GM19035 (cell line): ENCODE data around the gene SCN1B.

Experiments used
- ATAC-seq: cut with Tn5 transposase; IDR thresholded peaks from one replicate; pipeline ENCODE4 v1.9.1; 2021; ENCODE audit not compliant: unreplicated experiment

SCN1B gene

GRCh38 chr19:35070471-35070870 lies 40.2 kb downstream of the SCN1B start:
- no peak for ATAC-seq

- ATAC-seq: no peak
Observed at GRCh38 chr19:35073516-35073915, 43.2 kb downstream of the SCN1B start.

- no peak for ATAC-seq
Observed at GRCh38 chr19:35073941-35074340, 43.7 kb downstream of the SCN1B start.

- no peak for ATAC-seq
Observed at GRCh38 chr19:35074426-35075201, 44.3 kb downstream of the SCN1B start.

- no peak for ATAC-seq
Observed at GRCh38 chr19:35075202-35076025, 45.1 kb downstream of the SCN1B start.

GRCh38 chr19:35076026-35076370 lies 45.7 kb downstream of the SCN1B start:
- no peak for ATAC-seq

GRCh38 chr19:35076657-35077056 lies 46.4 kb downstream of the SCN1B start:
- no peak for ATAC-seq

GRCh38 chr19:35077411-35078223 lies 47.3 kb downstream of the SCN1B start:
- no peak for ATAC-seq

- ATAC-seq: no peak
Observed at GRCh38 chr19:35079826-35080225, 49.6 kb downstream of the SCN1B start.

- no peak for ATAC-seq
Observed at GRCh38 chr19:35080613-35081170, 50.4 kb downstream of the SCN1B start.

- ATAC-seq: no peak
Observed at GRCh38 chr19:35081201-35081600, 50.9 kb downstream of the SCN1B start.

- no peak for ATAC-seq
Observed at GRCh38 chr19:35083691-35084508, 53.6 kb downstream of the SCN1B start.

GRCh38 chr19:35084509-35084762 lies 54.2 kb downstream of the SCN1B start:
- ATAC-seq: no peak

GRCh38 chr19:35085947-35086346 lies 55.7 kb downstream of the SCN1B start:
- peak; percentile 60 for ATAC-seq

- ATAC-seq: peak; percentile 16
Observed at GRCh38 chr19:35086455-35086854, 56.2 kb downstream of the SCN1B start.

GRCh38 chr19:35087393-35087792 lies 57.1 kb downstream of the SCN1B start:
- ATAC-seq: no peak

GRCh38 chr19:35088131-35088913 lies 58.1 kb downstream of the SCN1B start:
- no peak for ATAC-seq

GRCh38 chr19:35089554-35089953 lies 59.3 kb downstream of the SCN1B start:
- ATAC-seq: no peak
